ENCODE measurements around the gene IQCE.

The IQCE gene

GRCh38 chr7:2526659-2527504 is 31.9 kb upstream of the IQCE start:
- H3K4me3 ChIP-seq (replicated peaks; ENCODE audit: low read depth, low read length): no peak overlapping the region
- no peaks in the 10 kb centered on the region for H3K36me3 ChIP-seq (ENCODE audit: control insufficient read depth, insufficient read depth, low read length)
- no peak for TF ChIP-seq CTCF (IDR thresholded peaks at IDR 0.05; ENCODE audit: insufficient read depth, low read length, poor library complexity, severe bottlenecking)
- no peaks in the 10 kb centered on the region for H3K27me3 ChIP-seq (replicated peaks; ENCODE audit: control insufficient read depth, insufficient read depth, low read length)
- no peak for DNase-seq (ENCODE audit: extremely low read depth, insufficient read length)

GRCh38 chr7:2527505-2528467 is 31.0 kb upstream of the IQCE start:
- Histone ChIP-seq H3K27me3 (replicated peaks; ENCODE audit: control insufficient read depth, insufficient read depth, low read length) (no peaks in the 10 kb centered on the region), H3K4me3 (replicated peaks; ENCODE audit: low read depth, low read length) (no peak overlapping the region), H3K36me3 (ENCODE audit: control insufficient read depth, insufficient read depth, low read length) (no peaks in the 10 kb centered on the region)
- no peak for DNase-seq (ENCODE audit: extremely low read depth, insufficient read length)
- TF ChIP-seq CTCF (IDR thresholded peaks at IDR 0.05; ENCODE audit: insufficient read depth, low read length, poor library complexity, severe bottlenecking): no peak

DNA sequence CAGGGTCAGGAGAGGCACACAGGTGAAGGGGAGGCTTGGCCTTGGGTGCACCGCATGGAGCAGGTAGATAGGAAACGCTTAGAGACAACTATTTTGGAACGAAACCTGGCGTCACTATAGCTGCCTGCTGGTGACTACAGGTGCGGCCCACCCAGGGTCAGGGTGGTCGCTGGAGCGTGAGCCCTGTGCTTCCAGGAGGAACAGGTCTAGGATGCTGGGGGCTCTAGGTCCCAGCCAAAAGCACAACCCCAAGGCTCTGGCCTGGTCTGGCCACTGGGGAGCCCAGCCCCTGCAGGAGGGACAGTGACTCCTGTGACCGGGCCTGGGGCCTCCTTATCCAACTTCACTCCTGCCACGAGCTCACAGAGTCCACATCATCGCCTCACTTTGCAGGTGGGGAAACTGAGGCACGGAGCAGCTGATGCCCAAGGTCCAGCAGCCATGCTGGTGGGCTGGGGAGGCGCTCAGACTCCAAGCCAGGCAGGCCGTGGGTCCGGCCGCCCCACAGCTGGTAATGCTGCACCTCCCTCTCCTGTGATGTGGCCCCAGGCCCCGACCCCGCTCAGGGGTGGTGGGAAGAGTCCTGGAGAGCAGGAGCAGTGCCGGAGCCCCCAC is 30.2 kb upstream of the IQCE start:
- DNase-seq (ENCODE audit: extremely low read depth, insufficient read length): peak; percentile 18
- no peak overlapping the region for H3K4me3 ChIP-seq (replicated peaks; ENCODE audit: low read depth, low read length)
- TF ChIP-seq CTCF (IDR thresholded peaks at IDR 0.05; ENCODE audit: insufficient read depth, low read length, poor library complexity, severe bottlenecking): no peak
- no peaks in the 10 kb centered on the region for H3K36me3 ChIP-seq (ENCODE audit: control insufficient read depth, insufficient read depth, low read length)
- no peaks in the 10 kb centered on the region for H3K27me3 ChIP-seq (replicated peaks; ENCODE audit: control insufficient read depth, insufficient read depth, low read length)

DNA sequence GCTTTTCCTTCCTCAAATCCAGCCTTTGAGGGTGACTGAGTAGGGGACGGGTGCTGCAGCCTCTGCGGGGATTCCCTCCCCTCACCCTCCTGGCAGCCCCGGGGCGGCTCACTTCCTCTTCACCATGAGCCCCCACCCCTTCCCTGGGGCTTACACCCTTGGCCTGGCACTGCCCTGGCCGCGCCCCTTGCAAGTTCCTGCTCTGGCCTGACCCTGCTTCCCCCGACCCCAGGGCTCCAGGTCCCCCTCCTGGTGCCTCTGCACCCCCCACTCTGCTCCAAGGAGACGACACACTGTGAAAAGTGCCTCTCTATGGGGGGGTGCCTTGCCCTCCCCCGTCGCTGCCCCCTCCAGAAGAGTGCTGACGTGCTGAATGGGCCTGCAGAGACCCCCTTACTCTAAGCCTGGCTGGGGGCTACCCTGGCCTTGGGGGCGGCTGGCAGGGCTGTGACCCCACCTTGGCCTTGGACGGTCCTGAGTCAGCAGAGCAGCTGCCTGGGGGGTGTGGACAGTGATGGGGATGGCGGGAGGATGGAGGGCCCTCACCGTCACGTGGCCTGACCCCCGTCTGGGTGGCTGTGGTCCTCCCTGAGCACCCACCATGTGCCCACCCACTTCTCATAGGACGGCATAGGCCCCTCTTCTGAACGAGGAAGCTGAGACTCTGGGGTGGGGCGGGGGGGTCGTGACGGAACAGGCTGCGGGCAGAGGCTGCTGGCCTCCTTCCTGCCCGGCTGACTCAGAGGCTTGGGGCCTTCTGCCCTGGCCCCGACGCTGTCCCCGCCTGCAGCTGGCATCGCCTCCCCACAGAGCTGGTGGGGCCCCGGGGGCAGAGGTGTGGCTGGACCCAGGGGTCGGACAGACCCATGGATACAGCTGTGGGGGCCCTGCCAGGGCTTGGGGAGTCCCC is 29.4 kb upstream of the IQCE start:
- no peaks in the 10 kb centered on the region for H3K27me3 ChIP-seq (replicated peaks; ENCODE audit: control insufficient read depth, insufficient read depth, low read length)
- no peaks in the 10 kb centered on the region for H3K36me3 ChIP-seq (ENCODE audit: control insufficient read depth, insufficient read depth, low read length)
- no peak overlapping the region for H3K4me3 ChIP-seq (replicated peaks; ENCODE audit: low read depth, low read length)
- no peak for TF ChIP-seq CTCF (IDR thresholded peaks at IDR 0.05; ENCODE audit: insufficient read depth, low read length, poor library complexity, severe bottlenecking)
- peak; percentile 59 for DNase-seq (ENCODE audit: extremely low read depth, insufficient read length)

All from GM06990 (cell line).